Activated naive CD4-positive, alpha-beta T cell treated with anti-CD3 and anti-CD28 coated beads, Interleukin-2, amount 50 U/mL, for 24 hours (primary cell): Measurements from ENCODE around the gene RBM19.
A peak's percentile ranks its signal among the peaks of the same experiment; 100 is the strongest.

Experiments used
- H3K27ac Mint-ChIP-seq: one replicate; pipeline ENCODE4 v1.8.0; 2021; ENCODE audit warnings: mild to moderate bottlenecking, mixed read lengths
- H3K27me3 Mint-ChIP-seq: one replicate; pipeline ENCODE4 v1.8.0; 2021; ENCODE audit warnings: mixed read lengths
- H3K36me3 Mint-ChIP-seq: one replicate; pipeline ENCODE4 v1.8.0; 2021; ENCODE audit warnings: mixed read lengths
- H3K4me1 Mint-ChIP-seq: one replicate; pipeline ENCODE4 v1.8.0; 2021; ENCODE audit warnings: mixed read lengths
- H3K4me3 Mint-ChIP-seq: one replicate; pipeline ENCODE4 v1.8.0; 2021; ENCODE audit warnings: mild to moderate bottlenecking, mixed read lengths
- H3K9me3 Mint-ChIP-seq: one replicate; pipeline ENCODE4 v1.8.0; 2021; ENCODE audit warnings: mixed read lengths

RBM19 gene

GRCh38 chr12:113893221-113893620, 72.9 kb downstream of the RBM19 start:
- H3K36me3 Mint-ChIP-seq, result peaks cover 13% of the 10 kb centered on the region
- no peak overlapping the region for H3K4me3 Mint-ChIP-seq
- H3K27me3 Mint-ChIP-seq, result no peaks in the 10 kb centered on the region

GRCh38 chr12:113892556-113892955, 73.6 kb downstream of the RBM19 start:
- Mint-ChIP-seq H3K4me3 (no peak overlapping the region), H3K4me1 (no peaks in the 10 kb centered on the region), H3K36me3 (peaks cover 15% of the 10 kb centered on the region), H3K27me3 (no peaks in the 10 kb centered on the region), H3K27ac (no peak overlapping the region), H3K9me3 (no peaks in the 10 kb centered on the region)

More at GRCh38 chr12:113893221-113893620, 72.9 kb downstream of the RBM19 start:
- H3K4me1 Mint-ChIP-seq, result no peaks in the 10 kb centered on the region
- no peaks in the 10 kb centered on the region for H3K9me3 Mint-ChIP-seq
- H3K27ac Mint-ChIP-seq, result no peak overlapping the region

GRCh38 chr12:113891739-113892520, 74.2 kb downstream of the RBM19 start:
- H3K27me3 Mint-ChIP-seq, result no peaks in the 10 kb centered on the region
- H3K9me3 Mint-ChIP-seq, result no peaks in the 10 kb centered on the region
- H3K4me3 Mint-ChIP-seq, result no peak overlapping the region
- H3K36me3 Mint-ChIP-seq, result peaks cover 15% of the 10 kb centered on the region
- H3K4me1 Mint-ChIP-seq, result no peaks in the 10 kb centered on the region
- peak overlapping the region; percentile 52 for H3K27ac Mint-ChIP-seq

- peaks cover 13% of the 10 kb centered on the region for H3K36me3 Mint-ChIP-seq
- H3K9me3 Mint-ChIP-seq, result no peaks in the 10 kb centered on the region
- no peak overlapping the region for H3K27ac Mint-ChIP-seq
These were observed 74.9 kb downstream of the RBM19 start for GRCh38 chr12:113891167-113891692.

GRCh38 chr12:113889891-113890581, 76.1 kb downstream of the RBM19 start:
- H3K36me3 Mint-ChIP-seq, result peaks cover 14% of the 10 kb centered on the region
- H3K27ac Mint-ChIP-seq, result no peak overlapping the region
- H3K4me3 Mint-ChIP-seq, result no peak overlapping the region
- no peaks in the 10 kb centered on the region for H3K9me3 Mint-ChIP-seq
- no peaks in the 10 kb centered on the region for H3K4me1 Mint-ChIP-seq
- H3K27me3 Mint-ChIP-seq, result no peaks in the 10 kb centered on the region

More at GRCh38 chr12:113891167-113891692, 74.9 kb downstream of the RBM19 start:
- H3K4me1 Mint-ChIP-seq, result no peaks in the 10 kb centered on the region
- no peak overlapping the region for H3K4me3 Mint-ChIP-seq
- no peaks in the 10 kb centered on the region for H3K27me3 Mint-ChIP-seq

- Mint-ChIP-seq H3K27ac (no peak overlapping the region), H3K27me3 (no peaks in the 10 kb centered on the region), H3K4me1 (no peaks in the 10 kb centered on the region), H3K9me3 (no peaks in the 10 kb centered on the region), H3K4me3 (no peak overlapping the region), H3K36me3 (peaks cover 17% of the 10 kb centered on the region)
These were observed 77.0 kb downstream of the RBM19 start for GRCh38 chr12:113889076-113889475.

- Mint-ChIP-seq H3K4me3 (no peak overlapping the region), H3K36me3 (peaks cover 15% of the 10 kb centered on the region), H3K4me1 (no peaks in the 10 kb centered on the region), H3K9me3 (no peaks in the 10 kb centered on the region), H3K27me3 (no peaks in the 10 kb centered on the region), H3K27ac (no peak overlapping the region)
These were observed 77.7 kb downstream of the RBM19 start for GRCh38 chr12:113888435-113888834.

GRCh38 chr12:113887906-113888305, 78.2 kb downstream of the RBM19 start:
- H3K36me3 Mint-ChIP-seq, result peaks cover 13% of the 10 kb centered on the region
- H3K4me3 Mint-ChIP-seq, result no peak overlapping the region
- no peaks in the 10 kb centered on the region for H3K27me3 Mint-ChIP-seq
- no peaks in the 10 kb centered on the region for H3K4me1 Mint-ChIP-seq
- H3K27ac Mint-ChIP-seq, result no peak overlapping the region
- H3K9me3 Mint-ChIP-seq, result no peaks in the 10 kb centered on the region

GRCh38 chr12:113886721-113887120, 79.4 kb downstream of the RBM19 start:
- no peaks in the 10 kb centered on the region for H3K4me1 Mint-ChIP-seq
- H3K27me3 Mint-ChIP-seq, result no peaks in the 10 kb centered on the region
- no peak overlapping the region for H3K4me3 Mint-ChIP-seq
- H3K27ac Mint-ChIP-seq, result no peak overlapping the region
- H3K9me3 Mint-ChIP-seq, result no peaks in the 10 kb centered on the region
- H3K36me3 Mint-ChIP-seq, result peaks cover 15% of the 10 kb centered on the region

GRCh38 chr12:113884392-113884791, 81.7 kb downstream of the RBM19 start:
- H3K4me3 Mint-ChIP-seq, result no peak overlapping the region
- H3K27me3 Mint-ChIP-seq, result no peaks in the 10 kb centered on the region
- peaks cover 19% of the 10 kb centered on the region for H3K36me3 Mint-ChIP-seq
- H3K4me1 Mint-ChIP-seq, result no peaks in the 10 kb centered on the region
- H3K27ac Mint-ChIP-seq, result no peak overlapping the region
- no peaks in the 10 kb centered on the region for H3K9me3 Mint-ChIP-seq

GRCh38 chr12:113882690-113883089, 83.4 kb downstream of the RBM19 start:
- Mint-ChIP-seq H3K4me1 (no peaks in the 10 kb centered on the region), H3K27ac (peak overlapping the region; percentile 76), H3K4me3 (no peak overlapping the region), H3K9me3 (no peaks in the 10 kb centered on the region), H3K36me3 (peaks cover 18% of the 10 kb centered on the region), H3K27me3 (no peaks in the 10 kb centered on the region)

- no peaks in the 10 kb centered on the region for H3K4me1 Mint-ChIP-seq
- H3K27ac Mint-ChIP-seq, result no peak overlapping the region
- H3K27me3 Mint-ChIP-seq, result no peaks in the 10 kb centered on the region
- peaks cover 21% of the 10 kb centered on the region for H3K36me3 Mint-ChIP-seq
- H3K9me3 Mint-ChIP-seq, result no peaks in the 10 kb centered on the region
- H3K4me3 Mint-ChIP-seq, result no peak overlapping the region
These were observed 84.8 kb downstream of the RBM19 start for GRCh38 chr12:113880988-113881962.

- no peaks in the 10 kb centered on the region for H3K9me3 Mint-ChIP-seq
- H3K4me1 Mint-ChIP-seq, result no peaks in the 10 kb centered on the region
- H3K27ac Mint-ChIP-seq, result no peak overlapping the region
- no peaks in the 10 kb centered on the region for H3K27me3 Mint-ChIP-seq
- H3K4me3 Mint-ChIP-seq, result no peak overlapping the region
- peaks cover 23% of the 10 kb centered on the region for H3K36me3 Mint-ChIP-seq
These were observed 85.8 kb downstream of the RBM19 start for GRCh38 chr12:113880326-113880725.

- H3K27me3 Mint-ChIP-seq, result no peaks in the 10 kb centered on the region
- H3K9me3 Mint-ChIP-seq, result no peaks in the 10 kb centered on the region
- H3K4me1 Mint-ChIP-seq, result no peaks in the 10 kb centered on the region
- no peak overlapping the region for H3K4me3 Mint-ChIP-seq
- H3K27ac Mint-ChIP-seq, result no peak overlapping the region
- peaks cover 23% of the 10 kb centered on the region for H3K36me3 Mint-ChIP-seq
These were observed 86.5 kb downstream of the RBM19 start for GRCh38 chr12:113879658-113880057.

- Mint-ChIP-seq H3K36me3 (peaks cover 24% of the 10 kb centered on the region), H3K27me3 (no peaks in the 10 kb centered on the region), H3K27ac (no peak overlapping the region), H3K9me3 (no peaks in the 10 kb centered on the region), H3K4me3 (no peak overlapping the region), H3K4me1 (no peaks in the 10 kb centered on the region)
These were observed 88.5 kb downstream of the RBM19 start for GRCh38 chr12:113877607-113878006.
